Liver (tissue), 9 donors: ENCODE data around the gene BRAT1. TPM values are rescaled to one million over a fixed set of nuclear protein-coding genes. Genes with fewer than 3 reads are reported as not detected.

ENCODE experiments used
- DNase-seq: peaks from one replicate; pipeline ENCODE4 v3.0.0-alpha.2; 2017; ENCODE audit warnings: low spot score
- H3K27ac ChIP-seq, 2 donors: one replicate each; pipeline ENCODE4 v1.7.0; 2013; ENCODE audit warnings: inconsistent platforms in 2 of 2, low read length in 2 of 2, control low read depth in 1 of 2, low read depth in 1 of 2, mild to moderate bottlenecking in 1 of 2
- H3K27me3 ChIP-seq, 4 donors: one replicate each; pipeline versions ENCODE4 v1.6.1 to v1.7.0; 2013; ENCODE audit warnings: low read length in 3 of 4, inconsistent platforms in 1 of 4, mild to moderate bottlenecking in 1 of 4, moderate library complexity in 1 of 4; ENCODE audit not compliant: control insufficient read depth in 4 of 4, insufficient read depth in 4 of 4
- H3K36me3 ChIP-seq, 4 donors: one replicate each; pipeline versions ENCODE4 v1.6.1 to v1.7.0; 2013; ENCODE audit warnings: low read length in 3 of 4, mild to moderate bottlenecking in 3 of 4, low read depth in 1 of 4, moderate library complexity in 1 of 4; ENCODE audit not compliant: control insufficient read depth in 4 of 4, insufficient read depth in 3 of 4
- H3K4me1 ChIP-seq, 4 donors: one replicate each; pipeline versions ENCODE4 v1.6.1 to v1.7.0; 2013; ENCODE audit warnings: low read length in 3 of 4, mild to moderate bottlenecking in 3 of 4, moderate library complexity in 1 of 4; ENCODE audit not compliant: control insufficient read depth in 4 of 4, insufficient read depth in 4 of 4
- H3K4me3 ChIP-seq, 3 donors: one replicate each; pipeline versions ENCODE4 v1.6.1 to v1.7.0; 2013; ENCODE audit warnings: low read length in 3 of 3, control low read depth in 1 of 3, low read depth in 1 of 3, mild to moderate bottlenecking in 1 of 3
- H3K9ac ChIP-seq, 2 donors: one replicate each; pipeline ENCODE4 v1.7.0; 2013; ENCODE audit warnings: low read length in 2 of 2, mild to moderate bottlenecking in 2 of 2, moderate library complexity in 2 of 2, control low read depth in 1 of 2, low read depth in 1 of 2
- H3K9me3 ChIP-seq, 4 donors: one replicate each; pipeline versions ENCODE4 v1.6.1 to v1.7.0; 2013; ENCODE audit warnings: low read length in 3 of 4; ENCODE audit not compliant: control insufficient read depth in 4 of 4
- HNF4A ChIP-seq, 2 donors: conservative IDR thresholded peaks; 2 replicates each; pipeline ENCODE4 v1.6.1; 2016; ENCODE audit warnings: antibody characterized with exemption in 2 of 2, mild to moderate bottlenecking in 2 of 2
- HNF4G ChIP-seq: IDR thresholded peaks from 2 replicates; pipeline ENCODE4 v1.6.1; 2016; ENCODE audit warnings: antibody characterized with exemption
- JUND ChIP-seq, 2 donors: IDR thresholded peaks; 2 replicates each; pipeline ENCODE4 v1.6.1; 2016; ENCODE audit warnings: antibody characterized with exemption in 2 of 2
- NR2F2 ChIP-seq: IDR thresholded peaks from 2 replicates; pipeline ENCODE4 v1.6.1; 2016; ENCODE audit warnings: antibody characterized with exemption
- REST ChIP-seq: IDR thresholded peaks from 2 replicates; pipeline ENCODE4 v1.6.1; 2016; ENCODE audit warnings: antibody characterized with exemption, mild to moderate bottlenecking
- RXRA ChIP-seq, 2 donors: IDR thresholded peaks; 2 replicates each; pipeline ENCODE4 v1.6.1; 2017 to 2018; ENCODE audit warnings: antibody characterized with exemption in 2 of 2, mild to moderate bottlenecking in 1 of 2
- SP1 ChIP-seq: IDR thresholded peaks from 2 replicates; pipeline ENCODE4 v1.6.1; 2018; ENCODE audit warnings: antibody characterized with exemption, mild to moderate bottlenecking
- TAF1 ChIP-seq: conservative IDR thresholded peaks from 2 replicates; pipeline ENCODE4 v1.6.1; 2016; ENCODE audit warnings: antibody characterized with exemption, mild to moderate bottlenecking
- whole genome bisulfite sequencing: extraction: QIAGEN DNeasy Blood & Tissue Kit; methylation state at CpG from one replicate; pipeline ENCODE4 v1.1.7; 2013; 5-methylcytosine and 5-hydroxymethylcytosine counted together
- polyA plus RNA-seq, 2 donors: library from polyadenylated mRNA; stranded (reverse) in 1 of 2; unstranded in 1 of 2; fragments of 200-250 nt in 1 of 2; fragments of >200 nt in 1 of 2; fragmentation: Nextera tagmentation in 1 of 2; extraction: Ambion mirVana in 1 of 2; gene quantifications; one replicate each; pipeline versions ENCODE4 v1.2.1 to v1.2.3, GENCODE V29; 2013 to 2015
- total RNA-seq, 2 donors: library from RNA; depleted of rRNA; stranded (reverse); fragments of >200 nt; gene quantifications; one replicate each; pipeline ENCODE4 v1.2.3, GENCODE V29; 2014
- TF ChIP-seq, protein P1 (sequence below): fragments of 150-350 bp; IDR thresholded peaks from 2 replicates; pipeline ENCODE4 v1.5.1; 2017; ENCODE audit warnings: improper control_type of control experiment, low read depth, low read length; ENCODE audit not compliant: missing input control
- TF ChIP-seq, protein P2 (sequence below): IDR thresholded peaks from 2 replicates; pipeline ENCODE4 v1.6.1; 2016; ENCODE audit warnings: antibody characterized with exemption
- donor health status: healthy.
- donor health status: healthy.
- donor health status: healthy.
- donor health status: healthy.
- donor health status: healthy.

Gene BRAT1
- total and polyA plus RNA-seq, 4 donors, result 10.0 to 20.7 (median 16.7) TPM

GRCh38 chr7:2597273-2597640, 41.9 kb upstream of the BRAT1 start:
- Histone ChIP-seq H3K9ac (no peak overlapping the region), H3K36me3 (peaks cover 1 to 38% (median 8%) of the 10 kb centered on the region in 4 donors), H3K27me3 (no peaks in the 10 kb centered on the region), H3K9me3 (no peaks in the 10 kb centered on the region), H3K27ac (no peak overlapping the region), H3K4me1 (no peaks in the 10 kb centered on the region), H3K4me3 (no peak overlapping the region)
- DNase-seq, result no peak
- WGBS, result 96% methylated on average over 13 of the region's 13 CpGs
- TF ChIP-seq HNF4G (no peak), RXRA (IDR thresholded peaks at IDR 0.05) (no peak), REST (no peak), HNF4A (conservative IDR thresholded peaks at IDR 0.05) (no peak), NR2F2 (no peak), TAF1 (no peak), JUND (IDR thresholded peaks at IDR 0.05) (no peak), SP1 (no peak)
- TF ChIP-seq, protein P1, sequence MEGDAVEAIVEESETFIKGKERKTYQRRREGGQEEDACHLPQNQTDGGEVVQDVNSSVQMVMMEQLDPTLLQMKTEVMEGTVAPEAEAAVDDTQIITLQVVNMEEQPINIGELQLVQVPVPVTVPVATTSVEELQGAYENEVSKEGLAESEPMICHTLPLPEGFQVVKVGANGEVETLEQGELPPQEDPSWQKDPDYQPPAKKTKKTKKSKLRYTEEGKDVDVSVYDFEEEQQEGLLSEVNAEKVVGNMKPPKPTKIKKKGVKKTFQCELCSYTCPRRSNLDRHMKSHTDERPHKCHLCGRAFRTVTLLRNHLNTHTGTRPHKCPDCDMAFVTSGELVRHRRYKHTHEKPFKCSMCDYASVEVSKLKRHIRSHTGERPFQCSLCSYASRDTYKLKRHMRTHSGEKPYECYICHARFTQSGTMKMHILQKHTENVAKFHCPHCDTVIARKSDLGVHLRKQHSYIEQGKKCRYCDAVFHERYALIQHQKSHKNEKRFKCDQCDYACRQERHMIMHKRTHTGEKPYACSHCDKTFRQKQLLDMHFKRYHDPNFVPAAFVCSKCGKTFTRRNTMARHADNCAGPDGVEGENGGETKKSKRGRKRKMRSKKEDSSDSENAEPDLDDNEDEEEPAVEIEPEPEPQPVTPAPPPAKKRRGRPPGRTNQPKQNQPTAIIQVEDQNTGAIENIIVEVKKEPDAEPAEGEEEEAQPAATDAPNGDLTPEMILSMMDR, result no peak

DNA sequence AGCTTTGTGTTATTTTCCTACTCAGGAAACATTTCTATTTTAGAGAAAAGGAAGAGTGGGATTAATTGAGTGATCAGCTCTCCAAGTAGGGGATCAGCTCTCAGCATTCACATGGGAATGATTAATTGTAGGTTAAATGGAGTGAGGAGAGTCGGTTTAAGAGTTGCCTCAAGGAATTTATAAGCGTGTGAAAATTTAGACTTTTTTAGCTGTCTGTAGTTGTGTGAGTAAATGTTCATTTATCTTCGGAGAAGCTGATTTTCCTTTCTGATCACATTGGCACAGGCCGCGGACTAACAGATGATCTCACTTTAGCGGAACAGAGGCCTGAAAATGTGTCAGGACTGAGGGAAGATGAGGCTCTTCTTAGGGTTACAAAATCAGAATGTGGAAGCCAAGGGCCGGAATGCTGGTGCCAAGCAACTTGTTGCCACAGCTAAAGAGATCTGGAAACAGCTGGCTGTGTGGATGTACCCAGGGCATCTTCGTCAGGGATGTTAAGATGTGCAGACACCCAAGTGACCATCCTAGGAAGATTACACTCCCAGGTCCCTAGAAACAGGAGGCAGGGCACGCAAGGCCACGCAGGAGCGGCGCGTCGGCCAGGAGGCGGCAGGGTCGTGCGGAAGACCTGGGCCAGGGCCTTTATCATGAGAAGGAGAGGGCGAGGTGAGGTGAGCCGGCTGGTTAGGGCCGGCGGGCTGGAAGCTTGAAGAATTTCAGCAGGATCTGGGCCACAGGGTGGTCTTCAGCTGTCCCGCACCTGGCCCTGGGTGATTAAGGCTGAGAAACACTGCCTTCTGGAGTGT, 41.3 kb upstream of the BRAT1 start:
- H3K4me1 ChIP-seq, result no peaks in the 10 kb centered on the region
- no peaks in the 10 kb centered on the region for H3K27me3 ChIP-seq
- DNase-seq, result no peak
- H3K4me3 ChIP-seq, result no peak overlapping the region
- no peak overlapping the region for H3K9ac ChIP-seq
- H3K9me3 ChIP-seq, result no peaks in the 10 kb centered on the region
- WGBS, result 94% methylated on average over 22 of the region's 22 CpGs
- TF ChIP-seq, protein P2, sequence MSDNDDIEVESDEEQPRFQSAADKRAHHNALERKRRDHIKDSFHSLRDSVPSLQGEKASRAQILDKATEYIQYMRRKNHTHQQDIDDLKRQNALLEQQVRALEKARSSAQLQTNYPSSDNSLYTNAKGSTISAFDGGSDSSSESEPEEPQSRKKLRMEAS, result no peak
- TF ChIP-seq, protein P1, result no peak
- no peak overlapping the region for H3K27ac ChIP-seq
- H3K36me3 ChIP-seq, result peaks cover 3 to 41% (median 8%) of the 10 kb centered on the region in 4 donors
